ENCODE results near the gene SDHAF3.

Gene SDHAF3

DNA sequence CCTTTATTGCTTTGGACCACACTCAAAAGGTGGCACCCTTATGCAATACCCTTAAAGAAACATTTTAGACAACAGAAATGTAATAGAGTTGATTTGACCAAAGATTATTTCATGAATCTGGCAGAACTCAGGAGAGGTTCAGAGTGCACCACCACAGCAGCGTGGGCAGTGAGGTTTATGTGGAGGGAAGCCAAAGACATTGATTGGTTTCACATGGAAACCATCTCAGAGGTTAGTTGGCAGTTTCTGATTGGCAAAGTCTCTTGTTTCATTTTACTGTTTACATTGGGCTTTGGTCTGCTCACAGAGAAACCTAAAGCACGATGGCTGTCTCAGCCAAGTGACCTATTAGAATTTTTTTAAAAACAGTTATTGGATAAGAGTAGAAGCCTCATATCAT, 101.3 kb downstream of the SDHAF3 start:
- no peak for DNase-seq (ENCODE audit: low read depth)

DNA sequence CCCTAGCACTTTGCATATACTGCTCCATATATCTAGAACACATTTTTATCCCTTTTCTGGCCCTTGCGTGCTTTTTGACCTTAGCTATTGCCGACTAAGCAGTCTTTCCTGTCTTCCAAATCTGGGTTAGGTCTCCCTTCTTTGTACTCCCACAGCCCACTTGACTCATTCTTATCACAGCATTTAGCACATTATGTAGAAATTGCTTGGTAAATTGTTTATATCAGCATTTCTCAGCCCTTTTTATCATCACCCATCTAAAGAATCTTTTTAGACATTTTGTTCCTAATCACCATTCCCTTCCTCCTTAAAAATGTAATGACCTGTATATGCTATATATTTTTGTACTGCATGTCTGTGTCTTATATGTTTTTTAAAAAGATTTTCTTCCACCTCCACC, 101.7 kb downstream of the SDHAF3 start:
- DNase-seq (ENCODE audit: low read depth) = no peak

DNA sequence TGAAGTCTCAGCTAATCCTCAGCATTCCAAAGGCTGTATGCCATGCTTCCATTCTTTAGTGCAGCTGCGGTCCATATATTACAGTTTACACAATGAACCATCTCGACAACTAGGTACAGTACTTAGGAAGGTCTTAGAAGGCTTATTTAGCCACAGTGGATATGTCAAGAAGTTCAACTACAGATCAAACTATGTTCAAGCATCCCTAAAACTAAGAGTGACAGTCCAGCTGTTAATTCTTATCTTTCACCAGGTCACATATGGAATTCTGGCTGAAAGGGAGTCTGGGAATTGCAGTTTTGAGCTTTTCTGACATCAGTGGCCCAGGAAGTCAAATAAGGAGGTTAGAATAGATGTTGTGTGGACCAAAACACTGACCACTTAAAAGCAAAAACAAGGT, 106.8 kb downstream of the SDHAF3 start:
- DNase-seq (ENCODE audit: low read depth) = no peak

DNA sequence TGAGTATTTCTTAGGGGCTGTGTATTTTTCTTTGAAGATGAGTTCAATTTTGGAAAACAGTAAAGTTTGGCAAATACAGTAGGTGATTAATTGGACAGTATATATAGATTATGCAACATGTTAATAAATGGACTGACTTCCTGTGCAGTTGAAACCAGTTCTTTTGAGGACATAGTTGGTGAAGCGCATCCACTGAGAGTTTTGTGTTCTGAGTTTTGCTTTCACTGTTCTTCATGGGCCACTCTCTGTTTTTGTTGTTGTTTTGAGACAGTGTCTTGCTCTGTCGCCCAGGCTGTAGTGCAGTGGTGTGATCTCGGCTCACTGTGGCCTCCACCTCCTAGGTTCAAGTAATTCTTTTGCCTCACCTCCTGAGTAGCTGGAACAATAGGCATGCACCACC, 109.0 kb downstream of the SDHAF3 start:
- DNase-seq (ENCODE audit: low read depth) = no peak

Data from fibroblast of gingiva (primary cell).